Small intestine (tissue), 7 donors: ENCODE data around the gene DNAH5. TPM values are rescaled to one million over a fixed set of nuclear protein-coding genes. Genes with fewer than 3 reads are reported as not detected.

Experiments
- DNase-seq, 2 donors: peaks; one replicate each; pipeline versions ENCODE4 v3.0.0 to v3.0.0-alpha.2; 2013
- FAIRE-seq: peaks from 2 replicates; lab custom pipeline; 2012; peaks lifted over from hg19 to GRCh38; lab: Jason Lieb, UNC
- H3K27ac ChIP-seq, 3 donors: one replicate each; pipeline ENCODE4 v1.5.1; 2013; ENCODE audit warnings: low read length in 2 of 3, mild to moderate bottlenecking in 2 of 3, control low read depth in 1 of 3, inconsistent platforms in 1 of 3, low read depth in 1 of 3, moderate library complexity in 1 of 3
- H3K27me3 ChIP-seq, 3 donors: one replicate each; pipeline ENCODE4 v1.6.1; 2013; ENCODE audit warnings: low read length in 3 of 3, inconsistent platforms in 1 of 3; ENCODE audit not compliant: control insufficient read depth in 3 of 3, insufficient read depth in 3 of 3
- H3K36me3 ChIP-seq, 3 donors: one replicate each; pipeline ENCODE4 v1.6.1; 2013; ENCODE audit warnings: low read length in 3 of 3, inconsistent platforms in 1 of 3, low read depth in 1 of 3, mild to moderate bottlenecking in 1 of 3, moderate library complexity in 1 of 3; ENCODE audit not compliant: control insufficient read depth in 3 of 3, insufficient read depth in 2 of 3
- H3K4me1 ChIP-seq, 3 donors: one replicate each; pipeline ENCODE4 v1.6.1; 2013; ENCODE audit warnings: low read length in 2 of 3, inconsistent platforms in 1 of 3, low read depth in 1 of 3, mild to moderate bottlenecking in 1 of 3, moderate library complexity in 1 of 3; ENCODE audit not compliant: control insufficient read depth in 3 of 3, insufficient read depth in 2 of 3
- H3K4me3 ChIP-seq, 3 donors: one replicate each; pipeline ENCODE4 v1.5.1; 2013; ENCODE audit warnings: low read length in 3 of 3, control low read depth in 1 of 3, inconsistent platforms in 1 of 3, low read depth in 1 of 3, mild to moderate bottlenecking in 1 of 3, moderate library complexity in 1 of 3
- H3K9me3 ChIP-seq, 2 donors: one replicate each; pipeline ENCODE4 v1.6.1; 2013; ENCODE audit warnings: low read depth in 1 of 2, low read length in 1 of 2; ENCODE audit not compliant: control insufficient read depth in 2 of 2, insufficient read depth in 1 of 2
- WGBS, 3 donors: extraction: QIAGEN DNeasy Blood & Tissue Kit; methylation state at CpG; one replicate each; pipeline ENCODE4 v1.1.7; 2013; 5-methylcytosine and 5-hydroxymethylcytosine counted together
- polyA plus RNA-seq, 4 donors: library from polyadenylated mRNA; stranded (reverse) in 3 of 4; unstranded in 1 of 4; fragments of 200-250 nt in 3 of 4; fragments of 120-200 nt in 1 of 4; gene quantifications; one replicate each; pipeline versions ENCODE4 v1.2.1 to v1.2.3, GENCODE V29; 2013
- donor health status: healthy with polysubstance abuse.
- donor health status: control.
- donor health status: control.
- donor health status: Bipolar disorder and iron deficiency.
- donor health status: healthy.

DNAH5 gene
- polyA plus RNA-seq, 4 donors = 0.01 to 0.44 TPM; not detected in 2

DNA sequence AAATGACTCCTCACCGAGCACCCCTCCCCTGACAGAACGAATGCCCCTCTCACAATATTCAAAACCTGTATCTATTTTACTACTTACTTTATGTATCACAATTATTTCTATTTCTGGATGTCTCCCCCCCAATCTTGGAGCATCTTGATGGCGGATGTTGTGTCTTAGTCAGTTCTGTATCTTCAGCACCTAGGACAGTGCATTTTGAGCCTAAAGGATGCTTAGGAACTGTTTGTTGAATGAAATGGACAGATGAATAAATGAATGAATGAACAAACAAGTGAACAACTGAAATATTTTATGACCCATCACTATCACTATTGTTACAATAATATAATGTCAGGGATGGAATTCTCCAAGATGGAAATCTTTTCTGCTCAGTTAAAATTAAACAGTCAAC lies 295.7 kb downstream of the DNAH5 start:
- no peak overlapping the region for H3K27ac ChIP-seq
- WGBS, 3 donors = 75 to 86% (median 77%) methylated on average over 3 of the region's 3 CpGs
- H3K9me3 ChIP-seq = peaks cover 0 to 10% of the 10 kb centered on the region in 2 donors
- DNase-seq (no peak), FAIRE-seq (no peak)
- no peaks in the 10 kb centered on the region for H3K36me3 ChIP-seq
- no peaks in the 10 kb centered on the region for H3K4me1 ChIP-seq
- no peaks in the 10 kb centered on the region for H3K27me3 ChIP-seq
- H3K4me3 ChIP-seq = no peak overlapping the region

- Histone ChIP-seq H3K9me3 (peaks cover 0 to 5% of the 10 kb centered on the region in 2 donors), H3K27ac (no peak overlapping the region), H3K4me3 (no peak overlapping the region), H3K27me3 (no peaks in the 10 kb centered on the region), H3K4me1 (no peaks in the 10 kb centered on the region), H3K36me3 (no peaks in the 10 kb centered on the region)
- 37 to 66% (median 46%) methylated on average over 1 of the region's 1 CpG for WGBS, 3 donors
- DNase-seq (no peak), FAIRE-seq (no peak)
Observed at GRCh38 chr5:13643734-13644133, 300.8 kb downstream of the DNAH5 start.

DNA sequence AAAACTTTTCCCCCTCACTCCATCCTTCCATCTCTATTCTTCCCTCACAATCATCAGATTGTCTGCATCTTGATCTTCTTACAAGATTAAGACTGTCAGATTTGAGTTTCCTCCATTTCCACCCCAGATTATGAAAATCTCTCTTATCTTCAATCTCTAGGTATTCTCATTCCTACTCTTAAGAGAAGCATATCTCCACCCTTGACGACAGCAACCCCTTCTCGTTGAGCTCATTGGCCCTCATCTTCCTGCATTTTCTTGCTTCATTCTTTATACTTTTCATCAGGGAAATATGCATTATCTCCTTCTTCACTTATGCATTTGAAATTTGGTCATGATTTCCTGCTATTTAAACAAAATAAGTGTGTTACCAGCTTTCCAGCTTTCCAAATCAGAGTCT lies 301.3 kb downstream of the DNAH5 start:
- FAIRE-seq (no peak), DNase-seq (no peak)
- WGBS, 3 donors = 82 to 88% (median 83%) methylated on average over 2 of the region's 2 CpGs

More for the DNA sequence above, 301.3 kb downstream of the DNAH5 start:
- Histone ChIP-seq H3K9me3 (peaks cover 0 to 5% of the 10 kb centered on the region in 2 donors), H3K4me3 (no peak overlapping the region), H3K4me1 (no peaks in the 10 kb centered on the region), H3K27me3 (no peaks in the 10 kb centered on the region), H3K36me3 (no peaks in the 10 kb centered on the region), H3K27ac (no peak overlapping the region)

Other genes starting within 250 kb of the DNAH5 start
- gene TRIO, start 198.7 kb upstream of the DNAH5 start, polyA plus RNA-seq = 10 to 100 TPM; 13.2 to 50.8 (median 23.3) TPM